Measurements from ENCODE around the gene ANO2.

The ANO2 gene

GRCh38 chr12:5556033-5556614 lies 388.9 kb downstream of the ANO2 start:
- no peak for DNase-seq (ENCODE audit: low read depth, low spot score)

GRCh38 chr12:5554711-5555110 lies 390.3 kb downstream of the ANO2 start:
- DNase-seq (ENCODE audit: low read depth, low spot score) = no peak

- no peak for DNase-seq (ENCODE audit: low read depth, low spot score)
Observed at GRCh38 chr12:5549011-5549410, 396.0 kb downstream of the ANO2 start.

GRCh38 chr12:5548152-5548943 lies 396.7 kb downstream of the ANO2 start:
- no peak for DNase-seq (ENCODE audit: low read depth, low spot score)

- DNase-seq (ENCODE audit: low read depth, low spot score) = no peak
Observed at GRCh38 chr12:5546616-5547015, 398.4 kb downstream of the ANO2 start.

- no peak for DNase-seq (ENCODE audit: low read depth, low spot score)
Observed at GRCh38 chr12:5537771-5538170, 407.3 kb downstream of the ANO2 start.

- DNase-seq (ENCODE audit: low read depth, low spot score) = peak; percentile 40
Observed at GRCh38 chr12:5537026-5537615, 407.9 kb downstream of the ANO2 start.

GRCh38 chr12:5535541-5535940 lies 409.5 kb downstream of the ANO2 start:
- no peak for DNase-seq (ENCODE audit: low read depth, low spot score)

GRCh38 chr12:5534426-5535199 lies 410.4 kb downstream of the ANO2 start:
- no peak for DNase-seq (ENCODE audit: low read depth, low spot score)

- no peak for DNase-seq (ENCODE audit: low read depth, low spot score)
Observed at GRCh38 chr12:5533368-5533767, 411.7 kb downstream of the ANO2 start.

GRCh38 chr12:5525783-5526367 lies 419.2 kb downstream of the ANO2 start:
- DNase-seq (ENCODE audit: low read depth, low spot score) = no peak

GRCh38 chr12:5524769-5525436 lies 420.2 kb downstream of the ANO2 start:
- DNase-seq (ENCODE audit: low read depth, low spot score) = no peak

- DNase-seq (ENCODE audit: low read depth, low spot score) = no peak
Observed at GRCh38 chr12:5524116-5524768, 420.8 kb downstream of the ANO2 start.

- DNase-seq (ENCODE audit: low read depth, low spot score) = no peak
Observed at GRCh38 chr12:5523396-5524115, 421.5 kb downstream of the ANO2 start.

- DNase-seq (ENCODE audit: low read depth, low spot score) = no peak
Observed at GRCh38 chr12:5522432-5523335, 422.4 kb downstream of the ANO2 start.

- DNase-seq (ENCODE audit: low read depth, low spot score) = no peak
Observed at GRCh38 chr12:5521456-5522325, 423.4 kb downstream of the ANO2 start.

- DNase-seq (ENCODE audit: low read depth, low spot score) = no peak
Observed at GRCh38 chr12:5520831-5521230, 424.2 kb downstream of the ANO2 start.

- no peak for DNase-seq (ENCODE audit: low read depth, low spot score)
Observed at GRCh38 chr12:5520037-5520436, 425.0 kb downstream of the ANO2 start.

Measured in iPS DF 19.7 (cell line).